ENCODE data around the gene PLCG1. TPM values are rescaled to one million over a fixed set of nuclear protein-coding genes. Genes with fewer than 3 reads are reported as not detected.

The PLCG1 gene
- total and polyA plus RNA-seq, 2 experiments from 2014 or later: 27.4 to 206 TPM

GRCh38 chr20:41087777-41088176 lies 49.6 kb upstream of the PLCG1 start (continued):
- TF ChIP-seq, protein P1, sequence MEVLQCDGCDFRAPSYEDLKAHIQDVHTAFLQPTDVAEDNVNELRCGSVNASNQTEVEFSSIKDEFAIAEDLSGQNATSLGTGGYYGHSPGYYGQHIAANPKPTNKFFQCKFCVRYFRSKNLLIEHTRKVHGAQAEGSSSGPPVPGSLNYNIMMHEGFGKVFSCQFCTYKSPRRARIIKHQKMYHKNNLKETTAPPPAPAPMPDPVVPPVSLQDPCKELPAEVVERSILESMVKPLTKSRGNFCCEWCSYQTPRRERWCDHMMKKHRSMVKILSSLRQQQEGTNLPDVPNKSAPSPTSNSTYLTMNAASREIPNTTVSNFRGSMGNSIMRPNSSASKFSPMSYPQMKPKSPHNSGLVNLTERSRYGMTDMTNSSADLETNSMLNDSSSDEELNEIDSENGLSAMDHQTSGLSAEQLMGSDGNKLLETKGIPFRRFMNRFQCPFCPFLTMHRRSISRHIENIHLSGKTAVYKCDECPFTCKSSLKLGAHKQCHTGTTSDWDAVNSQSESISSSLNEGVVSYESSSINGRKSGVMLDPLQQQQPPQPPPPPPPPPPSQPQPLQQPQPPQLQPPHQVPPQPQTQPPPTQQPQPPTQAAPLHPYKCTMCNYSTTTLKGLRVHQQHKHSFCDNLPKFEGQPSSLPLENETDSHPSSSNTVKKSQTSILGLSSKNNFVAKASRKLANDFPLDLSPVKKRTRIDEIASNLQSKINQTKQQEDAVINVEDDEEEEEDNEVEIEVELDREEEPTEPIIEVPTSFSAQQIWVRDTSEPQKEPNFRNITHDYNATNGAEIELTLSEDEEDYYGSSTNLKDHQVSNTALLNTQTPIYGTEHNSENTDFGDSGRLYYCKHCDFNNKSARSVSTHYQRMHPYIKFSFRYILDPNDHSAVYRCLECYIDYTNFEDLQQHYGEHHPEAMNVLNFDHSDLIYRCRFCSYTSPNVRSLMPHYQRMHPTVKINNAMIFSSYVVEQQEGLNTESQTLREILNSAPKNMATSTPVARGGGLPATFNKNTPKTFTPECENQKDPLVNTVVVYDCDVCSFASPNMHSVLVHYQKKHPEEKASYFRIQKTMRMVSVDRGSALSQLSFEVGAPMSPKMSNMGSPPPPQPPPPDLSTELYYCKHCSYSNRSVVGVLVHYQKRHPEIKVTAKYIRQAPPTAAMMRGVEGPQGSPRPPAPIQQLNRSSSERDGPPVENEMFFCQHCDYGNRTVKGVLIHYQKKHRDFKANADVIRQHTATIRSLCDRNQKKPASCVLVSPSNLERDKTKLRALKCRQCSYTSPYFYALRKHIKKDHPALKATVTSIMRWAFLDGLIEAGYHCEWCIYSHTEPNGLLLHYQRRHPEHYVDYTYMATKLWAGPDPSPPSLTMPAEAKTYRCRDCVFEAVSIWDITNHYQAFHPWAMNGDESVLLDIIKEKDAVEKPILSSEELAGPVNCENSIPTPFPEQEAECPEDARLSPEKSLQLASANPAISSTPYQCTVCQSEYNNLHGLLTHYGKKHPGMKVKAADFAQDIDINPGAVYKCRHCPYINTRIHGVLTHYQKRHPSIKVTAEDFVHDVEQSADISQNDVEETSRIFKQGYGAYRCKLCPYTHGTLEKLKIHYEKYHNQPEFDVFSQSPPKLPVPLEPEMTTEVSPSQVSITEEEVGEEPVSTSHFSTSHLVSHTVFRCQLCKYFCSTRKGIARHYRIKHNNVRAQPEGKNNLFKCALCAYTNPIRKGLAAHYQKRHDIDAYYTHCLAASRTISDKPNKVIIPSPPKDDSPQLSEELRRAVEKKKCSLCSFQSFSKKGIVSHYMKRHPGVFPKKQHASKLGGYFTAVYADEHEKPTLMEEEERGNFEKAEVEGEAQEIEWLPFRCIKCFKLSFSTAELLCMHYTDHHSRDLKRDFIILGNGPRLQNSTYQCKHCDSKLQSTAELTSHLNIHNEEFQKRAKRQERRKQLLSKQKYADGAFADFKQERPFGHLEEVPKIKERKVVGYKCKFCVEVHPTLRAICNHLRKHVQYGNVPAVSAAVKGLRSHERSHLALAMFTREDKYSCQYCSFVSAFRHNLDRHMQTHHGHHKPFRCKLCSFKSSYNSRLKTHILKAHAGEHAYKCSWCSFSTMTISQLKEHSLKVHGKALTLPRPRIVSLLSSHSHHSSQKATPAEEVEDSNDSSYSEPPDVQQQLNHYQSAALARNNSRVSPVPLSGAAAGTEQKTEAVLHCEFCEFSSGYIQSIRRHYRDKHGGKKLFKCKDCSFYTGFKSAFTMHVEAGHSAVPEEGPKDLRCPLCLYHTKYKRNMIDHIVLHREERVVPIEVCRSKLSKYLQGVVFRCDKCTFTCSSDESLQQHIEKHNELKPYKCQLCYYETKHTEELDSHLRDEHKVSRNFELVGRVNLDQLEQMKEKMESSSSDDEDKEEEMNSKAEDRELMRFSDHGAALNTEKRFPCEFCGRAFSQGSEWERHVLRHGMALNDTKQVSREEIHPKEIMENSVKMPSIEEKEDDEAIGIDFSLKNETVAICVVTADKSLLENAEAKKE (CRISPR knock-in tag; IDR thresholded peaks at IDR 0.05): no peak
- TF ChIP-seq EZH2phosphoT487 (IDR thresholded peaks at IDR 0.05; ENCODE audit: unreplicated experiment) (no peak), EZH2 (IDR thresholded peaks at IDR 0.05; ENCODE audit: low read depth, unreplicated experiment) (no peak), POLR2AphosphoS5 (IDR thresholded peaks at IDR 0.05; ENCODE audit: low read depth) (no peak), NANOG (IDR thresholded peaks at IDR 0.05; ENCODE audit: borderline replicate concordance) (no peak), CREB1 (CRISPR knock-in tag; IDR thresholded peaks at IDR 0.05; ENCODE audit: low read depth) (no peak), STAT1 (IDR thresholded peaks at IDR 0.05; ENCODE audit: unreplicated experiment) (no peak), CTCF (conservative IDR thresholded peaks at IDR 0.05; ENCODE audit: low read depth in 2 of 2) (no peak), ZNF114 (CRISPR knock-in tag; IDR thresholded peaks at IDR 0.05) (no peak), ZNF331 (CRISPR knock-in tag; IDR thresholded peaks at IDR 0.05; ENCODE audit: low read depth) (no peak)
- TF ChIP-seq, protein P2, sequence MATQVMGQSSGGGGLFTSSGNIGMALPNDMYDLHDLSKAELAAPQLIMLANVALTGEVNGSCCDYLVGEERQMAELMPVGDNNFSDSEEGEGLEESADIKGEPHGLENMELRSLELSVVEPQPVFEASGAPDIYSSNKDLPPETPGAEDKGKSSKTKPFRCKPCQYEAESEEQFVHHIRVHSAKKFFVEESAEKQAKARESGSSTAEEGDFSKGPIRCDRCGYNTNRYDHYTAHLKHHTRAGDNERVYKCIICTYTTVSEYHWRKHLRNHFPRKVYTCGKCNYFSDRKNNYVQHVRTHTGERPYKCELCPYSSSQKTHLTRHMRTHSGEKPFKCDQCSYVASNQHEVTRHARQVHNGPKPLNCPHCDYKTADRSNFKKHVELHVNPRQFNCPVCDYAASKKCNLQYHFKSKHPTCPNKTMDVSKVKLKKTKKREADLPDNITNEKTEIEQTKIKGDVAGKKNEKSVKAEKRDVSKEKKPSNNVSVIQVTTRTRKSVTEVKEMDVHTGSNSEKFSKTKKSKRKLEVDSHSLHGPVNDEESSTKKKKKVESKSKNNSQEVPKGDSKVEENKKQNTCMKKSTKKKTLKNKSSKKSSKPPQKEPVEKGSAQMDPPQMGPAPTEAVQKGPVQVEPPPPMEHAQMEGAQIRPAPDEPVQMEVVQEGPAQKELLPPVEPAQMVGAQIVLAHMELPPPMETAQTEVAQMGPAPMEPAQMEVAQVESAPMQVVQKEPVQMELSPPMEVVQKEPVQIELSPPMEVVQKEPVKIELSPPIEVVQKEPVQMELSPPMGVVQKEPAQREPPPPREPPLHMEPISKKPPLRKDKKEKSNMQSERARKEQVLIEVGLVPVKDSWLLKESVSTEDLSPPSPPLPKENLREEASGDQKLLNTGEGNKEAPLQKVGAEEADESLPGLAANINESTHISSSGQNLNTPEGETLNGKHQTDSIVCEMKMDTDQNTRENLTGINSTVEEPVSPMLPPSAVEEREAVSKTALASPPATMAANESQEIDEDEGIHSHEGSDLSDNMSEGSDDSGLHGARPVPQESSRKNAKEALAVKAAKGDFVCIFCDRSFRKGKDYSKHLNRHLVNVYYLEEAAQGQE (IDR thresholded peaks at IDR 0.05; ENCODE audit: unreplicated experiment): no peak

All from GM23338 (cell line).